ENCODE measurements around the gene ZNF516.

Gene ZNF516

DNA sequence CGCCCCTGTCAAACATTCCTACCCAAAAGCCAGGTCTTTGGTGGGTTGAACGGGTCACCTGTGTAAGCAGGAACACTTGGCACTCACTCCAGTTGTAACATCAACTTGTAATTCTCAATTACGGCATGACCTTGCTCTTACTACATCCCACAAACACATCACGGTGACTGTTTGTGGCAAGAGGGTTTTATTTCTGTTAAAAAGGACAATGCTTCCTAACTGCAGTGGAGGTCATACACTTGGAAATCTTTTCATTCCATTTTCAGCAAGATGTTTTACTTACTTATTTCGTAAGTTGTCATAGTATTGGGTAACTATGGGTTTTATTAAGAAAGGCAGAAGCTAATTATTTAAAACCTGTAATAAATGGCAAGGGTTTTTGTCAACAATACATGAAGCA, 126.1 kb downstream of the ZNF516 start:
- peaks cover 30% of the 10 kb centered on the region for H3K36me3 ChIP-seq (ENCODE audit: insufficient read depth, low read length)
- no peaks in the 10 kb centered on the region for H3K9me3 ChIP-seq (ENCODE audit: low read length)
- H3K27me3 ChIP-seq (ENCODE audit: insufficient read depth, low read length) = no peaks in the 10 kb centered on the region
- no peak overlapping the region for H3K4me3 ChIP-seq (ENCODE audit: low read length)
- no peak overlapping the region for H2AFZ ChIP-seq (ENCODE audit: low read depth, low read length)
- peaks cover 15% of the 10 kb centered on the region for H3K4me1 ChIP-seq (ENCODE audit: insufficient read depth, low read length)

GRCh38 chr18:76368271-76368670, 126.8 kb downstream of the ZNF516 start:
- no peaks in the 10 kb centered on the region for H3K27me3 ChIP-seq (ENCODE audit: insufficient read depth, low read length)
- no peak overlapping the region for H2AFZ ChIP-seq (ENCODE audit: low read depth, low read length)
- peaks cover 15% of the 10 kb centered on the region for H3K4me1 ChIP-seq (ENCODE audit: insufficient read depth, low read length)
- no peak overlapping the region for H3K4me3 ChIP-seq (ENCODE audit: low read length)
- no peaks in the 10 kb centered on the region for H3K9me3 ChIP-seq (ENCODE audit: low read length)
- peaks cover 36% of the 10 kb centered on the region for H3K36me3 ChIP-seq (ENCODE audit: insufficient read depth, low read length)

- no peaks in the 10 kb centered on the region for H3K27me3 ChIP-seq (ENCODE audit: insufficient read depth, low read length)
- no peak overlapping the region for H2AFZ ChIP-seq (ENCODE audit: low read depth, low read length)
- peaks cover 15% of the 10 kb centered on the region for H3K4me1 ChIP-seq (ENCODE audit: insufficient read depth, low read length)
- peaks cover 44% of the 10 kb centered on the region for H3K36me3 ChIP-seq (ENCODE audit: insufficient read depth, low read length)
- H3K4me3 ChIP-seq (ENCODE audit: low read length) = no peak overlapping the region
- no peaks in the 10 kb centered on the region for H3K9me3 ChIP-seq (ENCODE audit: low read length)
These were observed 127.6 kb downstream of the ZNF516 start for GRCh38 chr18:76367168-76368125.

- peaks cover 50% of the 10 kb centered on the region for H3K36me3 ChIP-seq (ENCODE audit: insufficient read depth, low read length)
- no peaks in the 10 kb centered on the region for H3K9me3 ChIP-seq (ENCODE audit: low read length)
- H2AFZ ChIP-seq (ENCODE audit: low read depth, low read length) = no peak overlapping the region
- peaks cover 15% of the 10 kb centered on the region for H3K4me1 ChIP-seq (ENCODE audit: insufficient read depth, low read length)
- H3K27me3 ChIP-seq (ENCODE audit: insufficient read depth, low read length) = no peaks in the 10 kb centered on the region
- no peak overlapping the region for H3K4me3 ChIP-seq (ENCODE audit: low read length)
These were observed 129.5 kb downstream of the ZNF516 start for GRCh38 chr18:76365561-76365960.

GRCh38 chr18:76364282-76365259, 130.5 kb downstream of the ZNF516 start:
- H3K4me3 ChIP-seq (ENCODE audit: low read length) = no peak overlapping the region
- H3K36me3 ChIP-seq (ENCODE audit: insufficient read depth, low read length) = peaks cover 48% of the 10 kb centered on the region
- no peaks in the 10 kb centered on the region for H3K9me3 ChIP-seq (ENCODE audit: low read length)
- H2AFZ ChIP-seq (ENCODE audit: low read depth, low read length) = no peak overlapping the region
- no peaks in the 10 kb centered on the region for H3K27me3 ChIP-seq (ENCODE audit: insufficient read depth, low read length)
- H3K4me1 ChIP-seq (ENCODE audit: insufficient read depth, low read length) = peaks cover 15% of the 10 kb centered on the region

GRCh38 chr18:76363436-76364120, 131.5 kb downstream of the ZNF516 start:
- Histone ChIP-seq H3K9me3 (ENCODE audit: low read length) (no peaks in the 10 kb centered on the region), H3K4me3 (ENCODE audit: low read length) (no peak overlapping the region), H3K4me1 (ENCODE audit: insufficient read depth, low read length) (peaks cover 9% of the 10 kb centered on the region), H3K27me3 (ENCODE audit: insufficient read depth, low read length) (no peaks in the 10 kb centered on the region), H2AFZ (ENCODE audit: low read depth, low read length) (no peak overlapping the region), H3K36me3 (ENCODE audit: insufficient read depth, low read length) (peaks cover 56% of the 10 kb centered on the region)

DNA sequence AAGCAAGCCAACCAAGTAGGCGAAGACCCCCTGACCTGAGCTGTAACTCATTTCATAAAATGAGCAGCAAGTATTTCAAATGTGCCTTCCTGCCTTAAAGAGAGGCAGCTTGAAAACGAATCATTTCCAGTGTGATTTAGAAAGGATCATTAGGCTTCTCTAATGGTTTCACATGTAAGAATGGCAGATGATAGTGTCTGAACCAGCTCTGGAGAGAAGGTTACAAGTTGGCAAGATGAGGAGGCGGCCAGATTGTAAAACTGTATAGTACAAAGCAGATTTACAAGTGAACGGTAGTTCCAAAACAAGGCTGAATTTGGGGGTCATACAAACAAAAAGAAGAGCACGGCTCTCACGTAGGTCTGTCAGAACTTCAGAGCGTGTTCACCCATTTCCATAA, 132.4 kb downstream of the ZNF516 start:
- peaks cover 63% of the 10 kb centered on the region for H3K36me3 ChIP-seq (ENCODE audit: insufficient read depth, low read length)
- no peaks in the 10 kb centered on the region for H3K9me3 ChIP-seq (ENCODE audit: low read length)
- H3K4me3 ChIP-seq (ENCODE audit: low read length) = no peak overlapping the region
- H3K4me1 ChIP-seq (ENCODE audit: insufficient read depth, low read length) = peaks cover 3% of the 10 kb centered on the region
- H3K27me3 ChIP-seq (ENCODE audit: insufficient read depth, low read length) = no peaks in the 10 kb centered on the region
- no peak overlapping the region for H2AFZ ChIP-seq (ENCODE audit: low read depth, low read length)

- H3K4me1 ChIP-seq (ENCODE audit: insufficient read depth, low read length) = no peaks in the 10 kb centered on the region
- H3K36me3 ChIP-seq (ENCODE audit: insufficient read depth, low read length) = peaks cover 77% of the 10 kb centered on the region
- H3K9me3 ChIP-seq (ENCODE audit: low read length) = peaks cover 1% of the 10 kb centered on the region
- no peak overlapping the region for H2AFZ ChIP-seq (ENCODE audit: low read depth, low read length)
- H3K27me3 ChIP-seq (ENCODE audit: insufficient read depth, low read length) = no peaks in the 10 kb centered on the region
- H3K4me3 ChIP-seq (ENCODE audit: low read length) = no peak overlapping the region
These were observed 133.8 kb downstream of the ZNF516 start for GRCh38 chr18:76361219-76361618.

GRCh38 chr18:76359909-76360308, 135.1 kb downstream of the ZNF516 start:
- H2AFZ ChIP-seq (ENCODE audit: low read depth, low read length) = no peak overlapping the region
- H3K9me3 ChIP-seq (ENCODE audit: low read length) = peaks cover 1% of the 10 kb centered on the region
- H3K36me3 ChIP-seq (ENCODE audit: insufficient read depth, low read length) = peaks cover 86% of the 10 kb centered on the region
- H3K4me3 ChIP-seq (ENCODE audit: low read length) = no peak overlapping the region
- no peaks in the 10 kb centered on the region for H3K27me3 ChIP-seq (ENCODE audit: insufficient read depth, low read length)
- no peaks in the 10 kb centered on the region for H3K4me1 ChIP-seq (ENCODE audit: insufficient read depth, low read length)

GRCh38 chr18:76358774-76359173, 136.3 kb downstream of the ZNF516 start:
- no peaks in the 10 kb centered on the region for H3K27me3 ChIP-seq (ENCODE audit: insufficient read depth, low read length)
- H3K9me3 ChIP-seq (ENCODE audit: low read length) = peaks cover 1% of the 10 kb centered on the region
- no peaks in the 10 kb centered on the region for H3K4me1 ChIP-seq (ENCODE audit: insufficient read depth, low read length)
- peaks cover 79% of the 10 kb centered on the region for H3K36me3 ChIP-seq (ENCODE audit: insufficient read depth, low read length)
- H2AFZ ChIP-seq (ENCODE audit: low read depth, low read length) = no peak overlapping the region
- no peak overlapping the region for H3K4me3 ChIP-seq (ENCODE audit: low read length)

- Histone ChIP-seq H3K4me1 (ENCODE audit: insufficient read depth, low read length) (no peaks in the 10 kb centered on the region), H3K27me3 (ENCODE audit: insufficient read depth, low read length) (no peaks in the 10 kb centered on the region), H3K4me3 (ENCODE audit: low read length) (no peak overlapping the region), H3K9me3 (ENCODE audit: low read length) (peaks cover 2% of the 10 kb centered on the region), H2AFZ (ENCODE audit: low read depth, low read length) (no peak overlapping the region), H3K36me3 (ENCODE audit: insufficient read depth, low read length) (peaks cover 69% of the 10 kb centered on the region)
These were observed 137.3 kb downstream of the ZNF516 start for GRCh38 chr18:76357585-76358260.

DNA sequence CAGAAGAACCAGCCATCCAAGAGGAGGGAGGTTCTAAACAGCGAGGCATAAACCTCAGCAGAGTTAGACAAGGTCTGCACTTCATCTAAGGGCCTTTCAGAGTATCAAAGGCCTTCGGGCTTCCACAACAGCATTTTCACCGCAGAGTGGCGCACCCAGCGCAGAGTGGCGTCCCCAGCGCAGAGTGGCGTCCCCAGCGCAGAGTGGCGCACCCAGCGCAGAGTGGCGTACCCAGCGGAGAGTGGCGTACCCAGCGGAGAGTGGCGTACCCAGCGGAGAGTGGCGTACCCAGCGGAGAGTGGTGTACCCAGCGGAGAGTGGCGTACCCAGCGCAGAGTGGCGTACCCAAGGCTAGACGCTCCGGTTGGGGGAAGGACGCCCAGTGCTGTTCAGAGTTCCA, 137.9 kb downstream of the ZNF516 start:
- H3K9me3 ChIP-seq (ENCODE audit: low read length) = peaks cover 2% of the 10 kb centered on the region
- H3K4me3 ChIP-seq (ENCODE audit: low read length) = no peak overlapping the region
- H2AFZ ChIP-seq (ENCODE audit: low read depth, low read length) = no peak overlapping the region
- H3K27me3 ChIP-seq (ENCODE audit: insufficient read depth, low read length) = no peaks in the 10 kb centered on the region
- H3K4me1 ChIP-seq (ENCODE audit: insufficient read depth, low read length) = no peaks in the 10 kb centered on the region
- H3K36me3 ChIP-seq (ENCODE audit: insufficient read depth, low read length) = peaks cover 63% of the 10 kb centered on the region
